Measurements from ENCODE around the gene RASA1. TPM values are rescaled to one million over a fixed set of nuclear protein-coding genes. Genes with fewer than 3 reads are reported as not detected.

RASA1 gene
- total RNA-seq, 1 experiment from 2014 or later = 23.9 TPM

- BruUV-seq (replicated peaks) = no TSS peak
- Histone ChIP-seq H3K36me3 (ENCODE audit: control insufficient read depth in 1 of 2, insufficient read depth in 2 of 2, low read length in 2 of 2) (peaks cover 77 to 80% of the 10 kb centered on the region in 2 experiments), H3K27ac (ENCODE audit: low read depth, low read length) (no peak overlapping the region), H3K27me3 (ENCODE audit: insufficient read depth, low read length) (no peaks in the 10 kb centered on the region), H3K9me3 (ENCODE audit: control insufficient read depth in 1 of 2, insufficient read depth in 1 of 2, low read depth in 1 of 2, low read length in 2 of 2) (no peaks in the 10 kb centered on the region), H4K20me1 (ENCODE audit: insufficient read depth) (peaks cover 4% of the 10 kb centered on the region; the same call in 1 of the 2 replicates), H3K79me2 (ENCODE audit: insufficient read depth, low read length) (peaks cover 44% of the 10 kb centered on the region), H3K4me2 (ENCODE audit: low read length) (no peak overlapping the region), H2AFZ (ENCODE audit: low read depth, low read length, poor library complexity, severe bottlenecking) (no peak overlapping the region), H3K4me1 (ENCODE audit: control insufficient read depth in 1 of 2, insufficient read depth in 2 of 2, low read length in 2 of 2) (peaks cover 0 to 10% of the 10 kb centered on the region in 2 experiments; a peak in 1 of 4 replicates), H3K9me2 (ENCODE audit: insufficient read depth) (no peaks in the 10 kb centered on the region), H3K4me3 (replicated peaks in 1 of 2; ENCODE audit: low read depth in 1 of 2, low read length in 2 of 2) (no peak overlapping the region), H3K9ac (ENCODE audit: low read length) (no peak overlapping the region)
- DNase-seq (ENCODE audit: low read depth, low spot score) (no peak), ATAC-seq (no peak)
- intact Hi-C loops (cut with micrococcal nuclease) = no loop called here
- TF ChIP-seq ELF1 (IDR thresholded peaks at IDR 0.05; ENCODE audit: borderline replicate concordance, low read depth) = no peak
- no peak for TF ChIP-seq EGR1 (IDR thresholded peaks at IDR 0.05; ENCODE audit: low read depth)
- TF ChIP-seq POLR2A (IDR thresholded peaks at IDR 0.05; ENCODE audit: borderline replicate concordance, extremely low read depth, insufficient read depth, insufficient read length) = no peak
- no peak for TF ChIP-seq EZH2phosphoT487 (IDR thresholded peaks at IDR 0.05; ENCODE audit: borderline replicate concordance)
- no peak for TF ChIP-seq SRF (IDR thresholded peaks at IDR 0.05; ENCODE audit: low read depth)
- TF ChIP-seq JUND (IDR thresholded peaks at IDR 0.05) = no peak
- TF ChIP-seq ZBTB33 (IDR thresholded peaks at IDR 0.05; ENCODE audit: extremely low read depth, insufficient replicate concordance, low read length) = no peak
- TF ChIP-seq ATF3 (IDR thresholded peaks at IDR 0.05) = no peak
- TF ChIP-seq SIN3A (IDR thresholded peaks at IDR 0.05; ENCODE audit: low read depth) = no peak
- no peak for TF ChIP-seq CBX3 (IDR thresholded peaks at IDR 0.05; ENCODE audit: low read depth)
- TF ChIP-seq SP1 (IDR thresholded peaks at IDR 0.05; ENCODE audit: low read depth) = no peak
- TF ChIP-seq REST (IDR thresholded peaks at IDR 0.05; ENCODE audit: low read depth) = no peak
- no peak for TF ChIP-seq CTCF (IDR thresholded peaks at IDR 0.05 in 2 of 3, conservative IDR thresholded peaks at IDR 0.05 in 1 of 3; ENCODE audit: borderline replicate concordance in 1 of 3, insufficient read depth in 1 of 3, low read depth in 2 of 3, low read length in 2 of 3)
- no peak for TF ChIP-seq POLR2AphosphoS5 (IDR thresholded peaks at IDR 0.05; ENCODE audit: low read depth, low read length)
- no peak for TF ChIP-seq RAD21 (IDR thresholded peaks at IDR 0.05; ENCODE audit: low read depth)
- ChIA-PET RAD21 (ENCODE audit: low non-redundant PET in 1 of 2, low total read pairs in 2 of 2, uncharacterized antibody in 2 of 2, unreplicated experiment in 2 of 2) (no interaction called here), POLR2A (no interaction called here), CTCF (interaction anchor here (0.8 kb wide), 1 partner anchor 514 kb away, joined by 3 read pairs; no protein-coding TSS in a partner anchor)
These were observed 126.9 kb downstream of the RASA1 start for GRCh38 chr5:87394411-87395165.

Measured in HCT116 (cell line).